ENCODE measurements around the gene EMP3. TPM values are rescaled to one million over a fixed set of nuclear protein-coding genes. Genes with fewer than 3 reads are reported as not detected.

Gene EMP3
- total and polyA plus RNA-seq, 9 of the 15 experiments (the other 6 are each of a cell fraction or from before 2014, with no cell fraction given): 123 to 386 (median 296) TPM

DNA sequence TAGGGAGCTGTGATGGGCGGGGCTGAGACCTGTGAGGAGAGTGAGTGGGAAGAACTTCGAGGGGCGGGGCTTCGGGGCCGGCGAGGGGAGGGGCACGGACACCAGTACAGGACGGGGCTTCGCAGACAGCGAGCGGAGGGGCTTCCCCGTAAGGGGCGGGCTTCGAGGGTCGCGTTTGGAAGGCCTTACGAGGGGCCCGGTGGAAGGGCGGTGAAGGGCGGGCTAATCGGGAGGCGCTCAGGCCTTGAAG is 4.1 kb upstream of the EMP3 start (continued):
- TF ChIP-seq, protein P1, sequence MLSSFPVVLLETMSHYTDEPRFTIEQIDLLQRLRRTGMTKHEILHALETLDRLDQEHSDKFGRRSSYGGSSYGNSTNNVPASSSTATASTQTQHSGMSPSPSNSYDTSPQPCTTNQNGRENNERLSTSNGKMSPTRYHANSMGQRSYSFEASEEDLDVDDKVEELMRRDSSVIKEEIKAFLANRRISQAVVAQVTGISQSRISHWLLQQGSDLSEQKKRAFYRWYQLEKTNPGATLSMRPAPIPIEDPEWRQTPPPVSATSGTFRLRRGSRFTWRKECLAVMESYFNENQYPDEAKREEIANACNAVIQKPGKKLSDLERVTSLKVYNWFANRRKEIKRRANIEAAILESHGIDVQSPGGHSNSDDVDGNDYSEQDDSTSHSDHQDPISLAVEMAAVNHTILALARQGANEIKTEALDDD (IDR thresholded peaks at IDR 0.05): no peak
- TF ChIP-seq CAMTA2 (CRISPR knock-in tag; conservative IDR thresholded peaks at IDR 0.05): no peak
- TF ChIP-seq TAL1 (IDR thresholded peaks at IDR 0.05): no peak
- TF ChIP-seq ZFP36 (IDR thresholded peaks at IDR 0.05; ENCODE audit: low read depth, low read length, partially characterized antibody): no peak
- TF ChIP-seq, protein P2, sequence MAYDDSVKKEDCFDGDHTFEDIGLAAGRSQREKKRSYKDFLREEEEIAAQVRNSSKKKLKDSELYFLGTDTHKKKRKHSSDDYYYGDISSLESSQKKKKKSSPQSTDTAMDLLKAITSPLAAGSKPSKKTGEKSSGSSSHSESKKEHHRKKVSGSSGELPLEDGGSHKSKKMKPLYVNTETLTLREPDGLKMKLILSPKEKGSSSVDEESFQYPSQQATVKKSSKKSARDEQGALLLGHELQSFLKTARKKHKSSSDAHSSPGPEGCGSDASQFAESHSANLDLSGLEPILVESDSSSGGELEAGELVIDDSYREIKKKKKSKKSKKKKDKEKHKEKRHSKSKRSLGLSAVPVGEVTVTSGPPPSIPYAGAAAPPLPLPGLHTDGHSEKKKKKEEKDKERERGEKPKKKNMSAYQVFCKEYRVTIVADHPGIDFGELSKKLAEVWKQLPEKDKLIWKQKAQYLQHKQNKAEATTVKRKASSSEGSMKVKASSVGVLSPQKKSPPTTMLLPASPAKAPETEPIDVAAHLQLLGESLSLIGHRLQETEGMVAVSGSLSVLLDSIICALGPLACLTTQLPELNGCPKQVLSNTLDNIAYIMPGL (CRISPR knock-in tag; IDR thresholded peaks at IDR 0.05): no peak
- no peak for TF ChIP-seq RBBP5 (IDR thresholded peaks at IDR 0.05; ENCODE audit: borderline replicate concordance, insufficient read depth, low read length, poor library complexity, severe bottlenecking)
- TF ChIP-seq, protein P3, sequence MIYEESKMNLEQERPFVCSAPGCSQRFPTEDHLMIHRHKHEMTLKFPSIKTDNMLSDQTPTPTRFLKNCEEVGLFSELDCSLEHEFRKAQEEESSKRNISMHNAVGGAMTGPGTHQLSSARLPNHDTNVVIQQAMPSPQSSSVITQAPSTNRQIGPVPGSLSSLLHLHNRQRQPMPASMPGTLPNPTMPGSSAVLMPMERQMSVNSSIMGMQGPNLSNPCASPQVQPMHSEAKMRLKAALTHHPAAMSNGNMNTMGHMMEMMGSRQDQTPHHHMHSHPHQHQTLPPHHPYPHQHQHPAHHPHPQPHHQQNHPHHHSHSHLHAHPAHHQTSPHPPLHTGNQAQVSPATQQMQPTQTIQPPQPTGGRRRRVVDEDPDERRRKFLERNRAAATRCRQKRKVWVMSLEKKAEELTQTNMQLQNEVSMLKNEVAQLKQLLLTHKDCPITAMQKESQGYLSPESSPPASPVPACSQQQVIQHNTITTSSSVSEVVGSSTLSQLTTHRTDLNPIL (CRISPR knock-in tag; IDR thresholded peaks at IDR 0.05): no peak
- TF ChIP-seq MAFF (IDR thresholded peaks at IDR 0.05; ENCODE audit: low read length): no peak
- TF ChIP-seq, protein P4, sequence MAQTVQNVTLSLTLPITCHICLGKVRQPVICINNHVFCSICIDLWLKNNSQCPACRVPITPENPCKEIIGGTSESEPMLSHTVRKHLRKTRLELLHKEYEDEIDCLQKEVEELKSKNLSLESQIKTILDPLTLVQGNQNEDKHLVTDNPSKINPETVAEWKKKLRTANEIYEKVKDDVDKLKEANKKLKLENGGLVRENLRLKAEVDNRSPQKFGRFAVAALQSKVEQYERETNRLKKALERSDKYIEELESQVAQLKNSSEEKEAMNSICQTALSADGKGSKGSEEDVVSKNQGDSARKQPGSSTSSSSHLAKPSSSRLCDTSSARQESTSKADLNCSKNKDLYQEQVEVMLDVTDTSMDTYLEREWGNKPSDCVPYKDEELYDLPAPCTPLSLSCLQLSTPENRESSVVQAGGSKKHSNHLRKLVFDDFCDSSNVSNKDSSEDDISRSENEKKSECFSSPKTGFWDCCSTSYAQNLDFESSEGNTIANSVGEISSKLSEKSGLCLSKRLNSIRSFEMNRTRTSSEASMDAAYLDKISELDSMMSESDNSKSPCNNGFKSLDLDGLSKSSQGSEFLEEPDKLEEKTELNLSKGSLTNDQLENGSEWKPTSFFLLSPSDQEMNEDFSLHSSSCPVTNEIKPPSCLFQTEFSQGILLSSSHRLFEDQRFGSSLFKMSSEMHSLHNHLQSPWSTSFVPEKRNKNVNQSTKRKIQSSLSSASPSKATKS (CRISPR knock-in tag; IDR thresholded peaks at IDR 0.05): no peak
- TF ChIP-seq KDM2B (CRISPR knock-in tag; IDR thresholded peaks at IDR 0.05): no peak
- TF ChIP-seq ZNF174 (CRISPR knock-in tag; IDR thresholded peaks at IDR 0.05): no peak
- TF ChIP-seq, protein P5, sequence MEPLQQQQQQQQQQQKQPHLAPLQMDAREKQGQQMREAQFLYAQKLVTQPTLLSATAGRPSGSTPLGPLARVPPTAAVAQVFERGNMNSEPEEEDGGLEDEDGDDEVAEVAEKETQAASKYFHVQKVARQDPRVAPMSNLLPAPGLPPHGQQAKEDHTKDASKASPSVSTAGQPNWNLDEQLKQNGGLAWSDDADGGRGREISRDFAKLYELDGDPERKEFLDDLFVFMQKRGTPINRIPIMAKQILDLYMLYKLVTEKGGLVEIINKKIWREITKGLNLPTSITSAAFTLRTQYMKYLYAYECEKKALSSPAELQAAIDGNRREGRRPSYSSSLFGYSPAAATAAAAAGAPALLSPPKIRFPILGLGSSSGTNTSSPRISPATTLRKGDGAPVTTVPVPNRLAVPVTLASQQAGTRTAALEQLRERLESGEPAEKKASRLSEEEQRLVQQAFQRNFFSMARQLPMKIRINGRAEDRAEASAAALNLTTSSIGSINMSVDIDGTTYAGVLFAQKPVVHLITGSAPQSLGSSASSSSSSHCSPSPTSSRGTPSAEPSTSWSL (CRISPR knock-in tag; IDR thresholded peaks at IDR 0.05; ENCODE audit: borderline replicate concordance): 0 out of 2 replicates have a peak, but pooled peaks have one; percentile 12
- TF ChIP-seq, protein P6, sequence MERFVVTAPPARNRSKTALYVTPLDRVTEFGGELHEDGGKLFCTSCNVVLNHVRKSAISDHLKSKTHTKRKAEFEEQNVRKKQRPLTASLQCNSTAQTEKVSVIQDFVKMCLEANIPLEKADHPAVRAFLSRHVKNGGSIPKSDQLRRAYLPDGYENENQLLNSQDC (CRISPR knock-in tag; IDR thresholded peaks at IDR 0.05): peak; percentile 54; the same call in 1 of the 2 replicates
- TF ChIP-seq ZNF140 (CRISPR knock-in tag; IDR thresholded peaks at IDR 0.05): no peak
- no peak for TF ChIP-seq KDM1A (IDR thresholded peaks at IDR 0.05)
- TF ChIP-seq CHD1 (IDR thresholded peaks at IDR 0.05; ENCODE audit: low read length): peak; percentile 80
- no peak for TF ChIP-seq NONO (IDR thresholded peaks at IDR 0.05; ENCODE audit: low read depth in 2 of 2, low read length in 1 of 2)

Measured in K562 (cell line).